Astrocyte (in vitro differentiated cells and primary cell): Measurements from ENCODE around the gene MT1M.

Experiments used
- CTCF ChIP-seq: IDR thresholded peaks from 2 replicates; pipeline ENCODE4 v1.5.1; 2011; ENCODE audit warnings: low read depth, mild to moderate bottlenecking, inconsistent platforms, low read length, moderate library complexity; ENCODE audit not compliant: insufficient read depth
- EZH2 ChIP-seq: IDR thresholded peaks from 2 replicates; pipeline ENCODE4 v1.6.1; 2012; ENCODE audit warnings: mild to moderate bottlenecking, low read length, inconsistent platforms; ENCODE audit not compliant: insufficient read depth

GRCh38 chr16:56625140-56625942, 7.1 kb upstream of the MT1M start, which contains the start of gene MT1E:
- TF ChIP-seq CTCF (no peak), EZH2 (no peak)
